ENCODE data around the gene CENPA.
"Not testable (repeated sequence)": the region's sequence is repeated elsewhere in the genome, so short reads cannot be mapped to it uniquely, and the experiment has no call there.

Gene CENPA

GRCh38 chr2:26809211-26809610, 23.4 kb downstream of the CENPA start:
- Histone ChIP-seq H3K4me3 (ENCODE audit: low read depth, low read length) (no peak overlapping the region), H3K9me3 (no peaks in the 10 kb centered on the region), H3K4me1 (peaks cover 8% of the 10 kb centered on the region), H3K27me3 (no peaks in the 10 kb centered on the region), H3K36me3 (no peaks in the 10 kb centered on the region)
- no peak for DNase-seq
- TF ChIP-seq CTCF (IDR thresholded peaks at IDR 0.05; ENCODE audit: low read depth, low read length): no peak

- Histone ChIP-seq H3K4me1 (peaks cover 8% of the 10 kb centered on the region), H3K9me3 (no peaks in the 10 kb centered on the region; the same call in 1 of the 2 replicates), H3K27me3 (no peaks in the 10 kb centered on the region), H3K36me3 (no peaks in the 10 kb centered on the region), H3K4me3 (ENCODE audit: low read depth, low read length) (no peak overlapping the region)
- no peak for TF ChIP-seq CTCF (IDR thresholded peaks at IDR 0.05; ENCODE audit: low read depth, low read length)
- DNase-seq: no peak
These were observed 24.2 kb downstream of the CENPA start for GRCh38 chr2:26809876-26810577.

DNA sequence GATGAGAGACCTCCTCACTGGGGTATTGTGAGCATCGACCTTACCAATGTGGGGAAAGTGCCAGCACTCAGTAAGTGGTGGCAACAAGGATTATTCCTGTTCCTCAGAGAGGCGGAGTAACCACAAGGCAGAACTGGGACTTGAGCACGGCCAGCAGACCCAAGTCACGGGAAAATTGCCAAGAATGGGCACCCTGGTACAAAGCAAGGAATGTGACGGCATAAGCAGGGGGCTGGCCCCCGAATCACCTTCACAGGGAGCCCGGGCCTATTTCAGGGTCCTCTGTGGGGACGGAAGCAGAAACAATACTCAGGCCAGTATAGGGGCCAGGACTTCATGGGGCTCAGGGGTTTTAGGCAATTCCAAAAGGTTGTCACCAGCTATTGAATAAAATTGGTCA, 25.4 kb downstream of the CENPA start:
- H3K9me3 ChIP-seq: no peaks in the 10 kb centered on the region; the same call in 1 of the 2 replicates
- H3K27me3 ChIP-seq: no peaks in the 10 kb centered on the region
- no peak overlapping the region for H3K4me3 ChIP-seq (ENCODE audit: low read depth, low read length)
- H3K36me3 ChIP-seq: no peaks in the 10 kb centered on the region
- H3K4me1 ChIP-seq: peaks cover 8% of the 10 kb centered on the region
- DNase-seq: no peak
- no peak for TF ChIP-seq CTCF (IDR thresholded peaks at IDR 0.05; ENCODE audit: low read depth, low read length)

GRCh38 chr2:26811791-26812694, 26.2 kb downstream of the CENPA start:
- Histone ChIP-seq H3K4me1 (peaks cover 8% of the 10 kb centered on the region), H3K36me3 (no peaks in the 10 kb centered on the region), H3K9me3 (no peaks in the 10 kb centered on the region; the same call in 1 of the 2 replicates), H3K27me3 (no peaks in the 10 kb centered on the region), H3K4me3 (ENCODE audit: low read depth, low read length) (no peak overlapping the region)
- TF ChIP-seq CTCF (IDR thresholded peaks at IDR 0.05; ENCODE audit: low read depth, low read length): no peak
- no peak for DNase-seq

DNA sequence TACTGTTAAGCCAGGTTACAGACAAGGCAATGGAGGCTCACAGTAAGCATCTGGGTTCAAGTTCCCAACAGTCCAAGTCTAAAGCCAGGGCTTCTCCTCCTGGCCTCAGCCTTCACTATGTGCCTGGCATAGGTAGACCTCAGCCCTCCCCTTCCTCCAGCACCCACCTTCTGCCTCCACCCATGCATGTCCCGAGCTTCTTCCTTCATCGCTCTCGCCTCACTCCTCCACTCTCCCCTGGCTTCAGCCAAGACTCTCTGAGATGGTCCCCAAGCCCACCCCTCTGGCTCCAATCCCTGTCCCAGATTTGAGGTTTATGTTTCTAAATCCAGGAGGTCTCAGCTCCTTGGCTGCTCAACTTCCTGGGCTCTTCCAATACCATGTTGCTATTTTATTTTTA, 26.9 kb downstream of the CENPA start:
- no peaks in the 10 kb centered on the region; the same call in 1 of the 2 replicates for H3K9me3 ChIP-seq
- no peaks in the 10 kb centered on the region for H3K36me3 ChIP-seq
- H3K27me3 ChIP-seq: no peaks in the 10 kb centered on the region
- DNase-seq: no peak
- peaks cover 5% of the 10 kb centered on the region for H3K4me1 ChIP-seq
- no peak for TF ChIP-seq CTCF (IDR thresholded peaks at IDR 0.05; ENCODE audit: low read depth, low read length)
- no peak overlapping the region for H3K4me3 ChIP-seq (ENCODE audit: low read depth, low read length)

GRCh38 chr2:26814072-26814765, 28.4 kb downstream of the CENPA start:
- DNase-seq: not testable (repeated sequence)

More at GRCh38 chr2:26814072-26814765, 28.4 kb downstream of the CENPA start:
- not testable (repeated sequence) for H3K4me1 ChIP-seq; H3K9me3 ChIP-seq; H3K4me3 ChIP-seq (ENCODE audit: low read depth, low read length); H3K36me3 ChIP-seq; H3K27me3 ChIP-seq

Measured in BE2C (cell line).